HG03575 (cell line): ENCODE measurements around the gene POLR2C.
A peak's percentile ranks its signal among the peaks of the same experiment; 100 is the strongest.

Source experiments
- ATAC-seq: cut with Tn5 transposase; IDR thresholded peaks from one replicate; pipeline ENCODE4 v1.9.1; 2021; ENCODE audit not compliant: unreplicated experiment, insufficient number of reproducible peaks, low FRiP score; ENCODE audit errors: extremely low read depth

Gene POLR2C

GRCh38 chr16:57446531-57447185, 15.8 kb upstream of the POLR2C start:
- ATAC-seq = no peak

GRCh38 chr16:57447186-57447962, 15.1 kb upstream of the POLR2C start, which contains the start of the genes CIAPIN1 and COQ9:
Gene CIAPIN1, minus strand, starts transcription at chr16:57447385. Its CDS starts 6,457 bp downstream, at chr16:57440928.
Gene COQ9, plus strand, starts transcription at chr16:57447479. Its CDS starts 27 bp downstream, at chr16:57447506.
- no peak for ATAC-seq

DNA sequence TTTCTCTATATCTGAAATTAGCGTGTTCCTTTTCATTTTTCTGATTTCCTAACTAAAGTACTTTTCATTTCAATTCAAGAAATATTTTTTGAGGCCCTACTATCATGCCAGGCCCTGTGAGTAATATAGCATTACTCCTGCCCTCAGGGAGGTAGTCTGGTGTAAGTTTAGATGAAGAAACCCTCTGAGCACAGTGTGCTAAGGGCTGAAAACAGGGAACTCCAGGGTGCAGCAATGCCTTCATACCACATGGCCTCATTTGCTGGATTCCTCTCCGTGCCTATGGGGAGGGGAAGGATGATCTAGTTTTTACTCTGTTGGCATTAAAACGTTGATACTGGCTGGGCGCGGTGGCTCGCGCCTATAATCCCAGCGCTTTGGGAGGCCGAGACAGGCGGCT, 10.5 kb upstream of the POLR2C start:
- no peak for ATAC-seq

GRCh38 chr16:57462978-57463362, 491 bp downstream of the POLR2C start:
- ATAC-seq = no peak

DNA sequence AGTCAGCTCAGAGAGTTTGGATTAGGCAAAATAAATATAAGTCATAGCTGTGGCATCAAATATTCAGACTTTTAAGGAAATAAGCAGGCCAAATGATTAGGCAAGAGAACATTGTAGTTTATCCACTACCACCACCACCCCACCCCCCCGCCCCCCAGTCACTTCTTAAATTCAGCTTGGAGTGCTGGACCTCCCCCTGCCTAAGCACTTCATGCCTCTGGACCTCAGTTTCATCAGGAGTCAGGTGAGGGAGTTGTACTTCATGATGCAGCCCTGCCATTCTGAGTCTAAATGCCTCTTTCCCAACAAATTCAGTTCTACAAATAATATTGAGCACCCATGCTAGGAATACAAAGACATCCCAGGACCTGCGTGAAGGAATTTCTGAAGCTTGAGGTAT, 2.0 kb downstream of the POLR2C start:
- ATAC-seq = no peak

DNA sequence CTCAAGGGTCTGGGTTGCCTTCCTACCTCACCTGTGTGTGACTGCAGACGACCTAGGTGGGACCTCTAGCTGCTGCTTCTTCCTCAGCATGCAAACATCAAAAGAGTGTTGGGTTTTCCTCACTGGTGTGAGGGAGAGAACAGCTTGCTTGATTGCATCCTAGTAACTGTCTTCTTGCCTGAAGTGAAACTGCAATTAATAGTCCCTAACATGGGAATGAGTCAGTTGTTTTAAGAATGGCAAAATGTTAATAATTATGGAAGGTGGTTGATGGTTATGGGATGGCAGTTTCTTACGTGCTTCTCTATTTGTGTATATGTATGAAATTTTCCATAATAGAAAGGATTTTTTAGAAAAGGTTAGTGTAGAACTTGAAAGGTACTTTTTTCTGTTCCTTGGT, 5.9 kb downstream of the POLR2C start:
- ATAC-seq = no peak

GRCh38 chr16:57469046-57469445, 6.6 kb downstream of the POLR2C start:
- no peak for ATAC-seq

DNA sequence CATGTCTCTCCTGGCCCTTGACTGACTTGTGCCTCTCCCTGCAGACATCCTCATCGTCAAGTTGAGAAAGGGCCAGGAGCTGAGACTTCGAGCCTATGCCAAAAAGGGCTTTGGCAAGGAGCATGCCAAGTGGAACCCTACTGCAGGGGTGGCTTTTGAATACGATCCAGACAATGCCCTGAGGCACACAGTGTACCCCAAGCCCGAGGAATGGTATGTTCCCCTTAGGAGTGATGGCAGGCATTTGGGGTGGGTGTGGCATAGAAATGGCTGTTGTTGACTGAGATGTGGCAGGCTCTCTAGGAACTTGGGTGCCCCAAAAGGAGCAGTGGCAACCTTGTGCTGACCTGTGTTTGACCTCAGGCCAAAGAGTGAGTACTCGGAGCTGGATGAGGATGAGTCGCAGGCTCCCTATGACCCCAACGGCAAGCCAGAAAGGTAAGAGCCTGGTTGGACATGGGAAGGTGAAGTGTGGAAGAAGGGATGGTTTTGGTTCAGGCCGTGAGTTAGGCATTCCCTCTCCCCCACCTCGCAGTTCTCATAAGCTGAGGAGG, 7.5 kb downstream of the POLR2C start:
- no peak for ATAC-seq

- no peak for ATAC-seq
These were observed 8.2 kb downstream of the POLR2C start for GRCh38 chr16:57470711-57471110.

GRCh38 chr16:57471209-57471608, 8.7 kb downstream of the POLR2C start:
- no peak for ATAC-seq

DNA sequence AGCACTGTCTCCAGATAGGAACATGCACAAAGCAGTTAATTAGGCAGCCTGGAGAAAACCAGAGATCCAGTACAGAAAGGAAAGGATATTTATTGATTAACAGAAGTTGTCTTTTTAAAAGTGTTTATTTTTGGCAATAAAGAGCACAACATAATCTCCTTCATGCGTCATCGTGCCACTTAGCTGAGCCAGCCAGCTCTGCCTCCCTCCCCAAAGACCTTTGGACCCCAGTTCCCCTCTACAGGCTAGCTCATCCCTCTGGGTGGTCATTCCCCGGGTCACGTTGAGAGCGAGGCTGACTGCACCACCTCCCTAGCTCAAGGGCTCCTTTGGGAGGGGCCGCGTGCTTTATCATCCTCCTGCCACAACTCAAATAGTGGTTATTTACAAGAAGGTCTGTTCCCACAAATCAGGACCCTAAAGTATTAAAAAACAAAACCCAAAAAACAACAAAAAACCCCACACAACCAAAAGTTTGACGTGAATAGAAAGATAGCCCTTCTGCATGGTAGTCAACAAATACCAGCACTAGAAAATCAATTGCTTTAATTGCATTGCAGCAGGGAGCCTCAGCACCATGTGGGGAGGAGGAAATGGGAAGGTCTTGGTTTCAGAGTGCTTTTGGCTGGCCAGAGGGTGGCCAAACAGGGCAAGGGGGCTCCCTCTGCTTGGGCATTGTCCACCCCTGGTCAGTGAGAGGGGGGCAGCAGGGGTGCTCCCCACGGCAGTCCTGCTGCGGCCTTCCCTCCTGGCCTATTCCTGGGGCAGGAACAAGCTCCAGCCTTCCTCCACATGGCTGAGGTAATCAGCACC, 9.6 kb downstream of the POLR2C start:
- ATAC-seq = no peak

- no peak for ATAC-seq
These were observed 10.2 kb downstream of the POLR2C start for GRCh38 chr16:57472665-57473060.

DNA sequence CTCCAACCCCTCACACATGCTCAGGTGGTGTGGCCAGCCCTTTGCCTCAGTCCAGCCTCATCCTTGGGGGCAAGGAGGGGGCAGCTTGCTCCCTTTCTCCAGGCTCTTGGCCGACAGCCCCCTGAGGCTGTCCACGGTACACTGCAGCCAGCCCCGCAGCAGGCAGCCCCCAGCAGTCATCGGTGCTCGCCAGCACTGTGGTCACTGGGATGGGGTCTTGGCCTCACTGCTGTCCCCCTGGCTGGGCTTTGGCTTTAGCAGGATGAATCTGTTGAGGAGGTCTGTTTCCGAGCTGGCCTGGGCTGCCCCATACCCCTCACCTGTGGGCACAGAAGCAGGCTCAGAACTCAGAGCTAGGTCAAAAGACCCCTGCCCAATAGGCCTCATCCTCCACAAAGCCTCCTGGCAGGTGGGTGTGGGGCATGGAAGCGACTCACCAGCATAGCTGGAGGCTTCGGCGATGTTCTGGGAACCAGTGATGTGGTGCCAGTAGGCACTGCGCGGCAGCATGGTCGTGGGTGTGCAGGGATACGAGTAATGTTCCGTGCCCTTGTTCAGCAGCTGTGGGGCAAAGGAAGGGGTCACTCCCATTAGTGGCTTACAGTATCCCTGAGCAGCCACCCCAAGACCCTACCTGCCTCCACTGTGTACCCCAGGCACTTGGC, 10.8 kb downstream of the POLR2C start:
- ATAC-seq = no peak

DNA sequence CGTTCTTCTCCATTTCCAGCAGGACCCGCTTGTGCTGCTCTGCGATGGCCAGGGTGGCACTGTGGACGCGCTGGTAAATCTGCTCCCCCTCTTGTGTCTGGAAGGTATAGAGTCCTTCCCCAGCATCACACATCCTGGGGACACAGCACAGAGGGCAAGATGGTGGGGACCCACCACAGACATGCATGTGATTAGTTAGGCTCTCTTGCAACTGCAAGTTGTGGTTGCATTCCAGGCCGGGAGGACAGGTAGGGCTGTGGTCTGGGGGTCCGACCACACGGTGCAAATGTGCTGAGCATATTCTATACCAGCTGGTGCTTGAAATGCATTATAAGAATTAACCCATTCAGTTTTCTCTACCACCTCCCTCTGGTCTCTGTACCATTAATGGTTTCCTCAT, 11.4 kb downstream of the POLR2C start:
- no peak for ATAC-seq

- no peak for ATAC-seq
These were observed 12.5 kb downstream of the POLR2C start for GRCh38 chr16:57474671-57475661.

DNA sequence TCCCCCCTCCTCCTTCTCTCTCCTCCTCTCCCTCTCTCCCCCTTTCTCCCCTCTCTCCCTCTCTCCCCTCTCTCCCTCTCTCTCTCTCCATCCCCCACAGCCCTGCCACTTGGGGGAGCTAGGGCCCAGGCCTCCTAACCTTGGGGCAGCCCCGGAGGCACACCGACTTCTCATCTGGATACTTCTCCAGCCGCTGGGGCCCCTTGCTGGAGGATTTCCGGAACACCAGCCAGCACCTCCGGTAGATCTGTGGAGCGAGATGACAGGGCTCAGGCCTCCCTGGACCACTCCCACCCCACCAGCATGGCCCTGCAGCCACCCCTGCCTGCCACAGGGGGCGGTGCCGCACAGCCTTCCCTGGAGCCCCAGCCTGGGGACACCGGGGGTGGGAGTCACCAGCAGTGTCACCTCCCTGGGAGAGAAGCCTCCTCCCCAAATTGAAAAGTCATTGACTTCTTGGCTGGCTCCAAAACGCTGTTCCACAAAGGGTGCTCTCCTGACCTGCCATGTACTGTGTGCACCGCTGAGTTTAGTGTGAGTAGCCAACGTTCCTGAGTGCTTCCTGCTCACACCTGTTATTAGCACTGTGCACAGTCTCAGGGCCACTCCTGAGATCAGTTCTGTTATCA, 13.3 kb downstream of the POLR2C start:
- peak; percentile 79 for ATAC-seq
